K562 (cell line): Measurements from ENCODE around the gene MAN2A1. TPM values are rescaled to one million over a fixed set of nuclear protein-coding genes. Genes with fewer than 3 reads are reported as not detected.

ENCODE experiments used
- ATAC-seq: fragments of 200-7000 bp; cut with Tn5 transposase; 3 replicates; pipeline ENCODE4 v1.9.1; 2020; ENCODE audit warnings: moderate library complexity
- BruUV-seq: library from RNA; stranded (reverse); fragments of 400-500 nt; replicated peaks from 2 replicates; lab custom pipeline; 2021; lab: Mats Ljungman, UMichigan
- CTCF ChIA-PET: fragments of 300-600 bp; formaldehyde crosslinking; extraction: SDS; loops from one replicate; lab custom pipeline; 2021; ENCODE audit warnings: low intra/inter-chr PET ratio; lab: Yijun Ruan, JAX
- POLR2A ChIA-PET: fragments of 300-600, 350-650 bp; sonication (Branson Sonifier 250); formaldehyde crosslinking; extraction: SDS; loops from one replicate; lab custom pipeline; 2021; ENCODE audit warnings: antibody characterized with exemption, inconsistent platforms; lab: Yijun Ruan, JAX
- DNase-seq, 4 experiments: peaks; one replicate each; pipeline versions ENCODE4 v3.0.0 to v3.0.0-alpha.2; 2011 to 2018; ENCODE audit warnings: low spot score in 3 of 4, mixed read lengths in 3 of 4; ENCODE audit errors: extremely low read depth in 1 of 4
- FAIRE-seq: peaks from 2 replicates; lab custom pipeline; 2011; peaks lifted over from hg19 to GRCh38; lab: Jason Lieb, UNC
- H2AFZ ChIP-seq: 2 replicates; pipeline ENCODE4 v1.6.0; 2011; ENCODE audit warnings: low read depth, low read length, control low read depth, inconsistent platforms
- H3K27ac ChIP-seq: fragments of 200-600 bp; 3 replicates; pipeline ENCODE4 v1.8.0; 2011; ENCODE audit warnings: low read depth, mild to moderate bottlenecking, control low read depth, inconsistent platforms, low read length, moderate library complexity, mixed read lengths; ENCODE audit errors: extremely low read depth
- H3K27me3 ChIP-seq, 2 experiments: fragments of 300-600 bp in 1 of 2; 2 replicates in 1 of 2; 3 replicates in 1 of 2; pipeline versions ENCODE4 v1.6.0 to v1.8.0; 2011; ENCODE audit warnings: inconsistent platforms in 2 of 2, low read length in 2 of 2, mild to moderate bottlenecking in 1 of 2, mixed read lengths in 1 of 2, moderate library complexity in 1 of 2; ENCODE audit not compliant: control insufficient read depth in 2 of 2, insufficient read depth in 2 of 2
- H3K36me3 ChIP-seq: fragments of 300-600 bp; 3 replicates; pipeline ENCODE4 v1.8.0; 2011; ENCODE audit warnings: mild to moderate bottlenecking, low read length, inconsistent platforms; ENCODE audit not compliant: control insufficient read depth, insufficient read depth
- H3K4me1 ChIP-seq, 2 experiments: fragments of 200-600 bp in 1 of 2; replicated peaks in 1 of 2; 2 replicates in 1 of 2; 3 replicates in 1 of 2; pipeline versions ENCODE4 v1.5.1 to v1.8.0; 2011; ENCODE audit warnings: inconsistent platforms in 2 of 2, low read length in 2 of 2, mild to moderate bottlenecking in 1 of 2, mixed read lengths in 1 of 2, moderate library complexity in 1 of 2; ENCODE audit not compliant: control insufficient read depth in 2 of 2, insufficient read depth in 2 of 2
- H3K4me2 ChIP-seq: 2 replicates; pipeline ENCODE4 v1.6.1; 2011; ENCODE audit warnings: low read length, control low read depth, inconsistent platforms, mixed read lengths; ENCODE audit not compliant: insufficient read depth
- H3K4me3 ChIP-seq: fragments of 200-600 bp; sonication (generic), shearing (Covaris generic); 2 replicates; pipeline ENCODE4 v1.5.1; 2016; ENCODE audit warnings: control low read depth, inconsistent platforms
- H3K79me2 ChIP-seq: fragments of 200-600 bp; 3 replicates; pipeline ENCODE4 v1.8.0; 2011; ENCODE audit warnings: low read length, inconsistent platforms; ENCODE audit not compliant: control insufficient read depth, insufficient read depth
- H3K9ac ChIP-seq, 2 experiments: 2 replicates each; pipeline versions ENCODE4 v1.6.0 to v1.6.1; 2011; ENCODE audit warnings: low read depth in 2 of 2, low read length in 2 of 2, control low read depth in 1 of 2, inconsistent platforms in 1 of 2, mild to moderate bottlenecking in 1 of 2, mixed read lengths in 1 of 2; ENCODE audit not compliant: insufficient read depth in 1 of 2
- H3K9me1 ChIP-seq: one replicate; pipeline ENCODE4 v1.6.0; 2011; ENCODE audit warnings: inconsistent platforms, mild to moderate bottlenecking, low read length, moderate library complexity; ENCODE audit not compliant: control insufficient read depth, insufficient read depth
- H3K9me3 ChIP-seq: replicated peaks from 2 replicates; pipeline ENCODE4 v1.5.1; 2011; ENCODE audit warnings: low read depth, low read length, inconsistent platforms; ENCODE audit not compliant: control insufficient read depth, insufficient read depth
- H4K20me1 ChIP-seq: replicated peaks from 2 replicates; pipeline ENCODE4 v1.6.1; 2011; ENCODE audit warnings: low read length, inconsistent platforms, mixed read lengths; ENCODE audit not compliant: control insufficient read depth, insufficient read depth
- BACH1 ChIP-seq: fragments of 200-800 bp; sonication (Bioruptor generic); IDR thresholded peaks from 2 replicates; pipeline ENCODE4 v1.6.1; 2016; ENCODE audit warnings: missing genetic modification characterization, missing compliant biosample characterization
- HDAC3 ChIP-seq: fragments of 450-650 bp; IDR thresholded peaks from 2 replicates; pipeline ENCODE4 v1.6.1; 2018; ENCODE audit warnings: borderline replicate concordance, mild to moderate bottlenecking, moderate library complexity; ENCODE audit not compliant: partially characterized antibody
- MAFK ChIP-seq: IDR thresholded peaks from 2 replicates; pipeline ENCODE4 v1.6.1; 2011; ENCODE audit warnings: low read length, improper control_type of control experiment
- ZNF224 ChIP-seq: sonication (generic); formaldehyde crosslinking; IDR thresholded peaks from 2 replicates; pipeline ENCODE4 v1.8.0; 2022; ENCODE audit warnings: mild to moderate bottlenecking, missing genetic modification reagents
- ZNF263 ChIP-seq: sonication (generic); formaldehyde crosslinking; IDR thresholded peaks from 2 replicates; pipeline ENCODE4 v1.8.0; 2022; ENCODE audit warnings: mild to moderate bottlenecking, missing genetic modification reagents, borderline replicate concordance
- in situ Hi-C: fragments of 300-500 bp; cut with MboI; formaldehyde crosslinking; loops from 4 replicates; pipeline ENCODE4 v1.15.0; 2018; ENCODE audit warnings: inconsistent platforms, mixed read lengths
- intact Hi-C: fragments of 100-400 bp; cut with micrococcal nuclease; formaldehyde crosslinking; loops from 2 replicates; pipeline ENCODE4 v1.14.2; 2022
- polyA plus RNA-seq, 8 experiments: library from polyadenylated mRNA; depleted of rRNA in 4 of 8; stranded (reverse) in 5 of 8; unstranded in 3 of 8; fragments of >200 nt; fragmentation: Nextera tagmentation in 2 of 8; fragmentation: Illumina TruSeq in 1 of 8; extraction: Ambion mirVana in 2 of 8; extraction: Trizol in 1 of 8; gene quantifications; 2 replicates each; pipeline versions ENCODE4 v1.2.1 to v1.2.3, GENCODE V29; 2011 to 2014; ENCODE audit warnings: inconsistent platforms in 1 of 8, missing spikeins in 1 of 8
- total RNA-seq, 7 experiments: library from RNA; depleted of rRNA in 6 of 7; stranded (reverse); fragments of >200 nt in 6 of 7; fragmentation: Illumina TruSeq in 2 of 7; extraction: Trizol in 2 of 7; gene quantifications; 2 replicates each; pipeline versions ENCODE4 v1.2.1 to v1.2.3, GENCODE V29; 2011 to 2021; ENCODE audit warnings: low replicate concordance in 1 of 7
- TF ChIP-seq, protein P1 (sequence below): sonication (generic); formaldehyde crosslinking; IDR thresholded peaks from 2 replicates; pipeline ENCODE4 v1.8.1; 2023; ENCODE audit warnings: missing genetic modification reagents, mild to moderate bottlenecking, borderline replicate concordance

MAN2A1 gene
- total and polyA plus RNA-seq, 9 of the 15 experiments (the other 6 are each of a cell fraction or from before 2014, with no cell fraction given) = 5.2 to 32.0 (median 19.8) TPM

DNA sequence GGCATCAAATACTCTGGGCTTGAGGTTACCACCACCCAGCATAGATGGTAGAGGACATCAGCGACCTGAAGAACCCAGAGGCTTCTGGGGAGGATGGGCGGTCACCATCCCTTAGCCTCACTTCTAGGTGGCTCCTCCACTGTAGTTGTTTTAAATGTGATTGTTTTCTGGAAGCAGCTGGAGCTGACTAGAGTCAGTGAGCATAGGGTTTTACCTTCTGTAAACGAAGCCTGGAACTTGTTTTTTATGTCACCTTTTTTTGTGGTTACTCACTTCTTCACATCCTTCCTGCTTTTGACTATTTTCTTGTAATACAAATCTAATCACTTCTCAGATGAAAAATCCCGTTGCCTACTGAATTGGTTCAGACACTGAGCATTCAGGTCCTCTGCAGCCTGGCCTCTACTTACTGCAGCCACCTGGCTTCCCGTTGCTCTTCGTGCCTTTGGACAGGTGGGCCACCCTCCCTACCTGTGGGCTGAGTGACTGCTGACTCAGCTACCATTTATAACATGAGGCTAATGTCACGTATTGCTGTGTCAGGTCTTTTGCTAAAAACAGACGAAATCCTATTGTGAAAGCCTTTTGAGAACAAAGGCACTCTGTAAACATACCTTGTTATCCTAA lies 167.8 kb downstream of the MAN2A1 start (continued):
- TF ChIP-seq, protein P1, sequence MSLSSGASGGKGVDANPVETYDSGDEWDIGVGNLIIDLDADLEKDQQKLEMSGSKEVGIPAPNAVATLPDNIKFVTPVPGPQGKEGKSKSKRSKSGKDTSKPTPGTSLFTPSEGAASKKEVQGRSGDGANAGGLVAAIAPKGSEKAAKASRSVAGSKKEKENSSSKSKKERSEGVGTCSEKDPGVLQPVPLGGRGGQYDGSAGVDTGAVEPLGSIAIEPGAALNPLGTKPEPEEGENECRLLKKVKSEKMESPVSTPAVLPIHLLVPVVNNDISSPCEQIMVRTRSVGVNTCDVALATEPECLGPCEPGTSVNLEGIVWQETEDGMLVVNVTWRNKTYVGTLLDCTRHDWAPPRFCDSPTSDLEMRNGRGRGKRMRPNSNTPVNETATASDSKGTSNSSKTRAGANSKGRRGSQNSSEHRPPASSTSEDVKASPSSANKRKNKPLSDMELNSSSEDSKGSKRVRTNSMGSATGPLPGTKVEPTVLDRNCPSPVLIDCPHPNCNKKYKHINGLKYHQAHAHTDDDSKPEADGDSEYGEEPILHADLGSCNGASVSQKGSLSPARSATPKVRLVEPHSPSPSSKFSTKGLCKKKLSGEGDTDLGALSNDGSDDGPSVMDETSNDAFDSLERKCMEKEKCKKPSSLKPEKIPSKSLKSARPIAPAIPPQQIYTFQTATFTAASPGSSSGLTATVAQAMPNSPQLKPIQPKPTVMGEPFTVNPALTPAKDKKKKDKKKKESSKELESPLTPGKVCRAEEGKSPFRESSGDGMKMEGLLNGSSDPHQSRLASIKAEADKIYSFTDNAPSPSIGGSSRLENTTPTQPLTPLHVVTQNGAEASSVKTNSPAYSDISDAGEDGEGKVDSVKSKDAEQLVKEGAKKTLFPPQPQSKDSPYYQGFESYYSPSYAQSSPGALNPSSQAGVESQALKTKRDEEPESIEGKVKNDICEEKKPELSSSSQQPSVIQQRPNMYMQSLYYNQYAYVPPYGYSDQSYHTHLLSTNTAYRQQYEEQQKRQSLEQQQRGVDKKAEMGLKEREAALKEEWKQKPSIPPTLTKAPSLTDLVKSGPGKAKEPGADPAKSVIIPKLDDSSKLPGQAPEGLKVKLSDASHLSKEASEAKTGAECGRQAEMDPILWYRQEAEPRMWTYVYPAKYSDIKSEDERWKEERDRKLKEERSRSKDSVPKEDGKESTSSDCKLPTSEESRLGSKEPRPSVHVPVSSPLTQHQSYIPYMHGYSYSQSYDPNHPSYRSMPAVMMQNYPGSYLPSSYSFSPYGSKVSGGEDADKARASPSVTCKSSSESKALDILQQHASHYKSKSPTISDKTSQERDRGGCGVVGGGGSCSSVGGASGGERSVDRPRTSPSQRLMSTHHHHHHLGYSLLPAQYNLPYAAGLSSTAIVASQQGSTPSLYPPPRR (CRISPR knock-in tag) = no peak
- no peak for TF ChIP-seq ZNF224 (CRISPR knock-in tag)
- TF ChIP-seq BACH1 (tag) = no peak
- TF ChIP-seq MAFK = peak; percentile 19; the same call in 1 of the 2 replicates

DNA sequence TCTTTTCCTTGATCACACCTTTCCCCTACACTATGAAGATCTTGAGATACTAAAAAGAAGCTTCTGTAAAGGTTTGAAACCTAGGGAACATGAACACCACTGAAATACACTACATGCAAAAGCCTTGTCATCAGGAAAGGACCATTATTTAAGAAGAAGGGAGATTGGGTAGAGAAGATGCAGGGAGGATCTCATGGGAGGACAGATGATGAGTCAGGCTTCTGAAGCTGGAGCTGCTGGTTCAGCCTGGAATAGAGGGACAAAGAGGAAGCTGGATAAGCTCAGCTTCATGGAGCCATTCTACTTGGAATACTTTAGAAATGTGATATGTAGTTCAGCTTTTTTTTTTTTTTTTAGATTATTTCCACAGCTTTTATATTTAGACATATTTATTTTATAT lies 169.8 kb downstream of the MAN2A1 start:
- in situ Hi-C loops = no loop called here
- Histone ChIP-seq H3K27ac (no peak overlapping the region), H3K9me3 (no peaks in the 10 kb centered on the region), H4K20me1 (no peaks in the 10 kb centered on the region), H2AFZ (no peak overlapping the region), H3K4me3 (no peak overlapping the region), H3K9ac (no peak overlapping the region), H3K4me1 (no peaks in the 10 kb centered on the region), H3K79me2 (no peaks in the 10 kb centered on the region), H3K27me3 (no peaks in the 10 kb centered on the region), H3K4me2 (no peak overlapping the region), H3K9me1 (no peaks in the 10 kb centered on the region), H3K36me3 (peaks cover 63% of the 10 kb centered on the region)
- no peak for ATAC-seq
- DNase-seq = no peak
- TF ChIP-seq ZNF263 (CRISPR knock-in tag) = peak; percentile 82; the same call in 1 of the 2 replicates
- TF ChIP-seq HDAC3 = no peak
- ChIA-PET POLR2A (interaction anchor here (1.1 to 1.7 kb wide), 3 partner anchors 8 to 21 kb away, joined by 3 to 4 read pairs (median 4); no protein-coding TSS in a partner anchor), CTCF (no interaction called here)
- intact Hi-C loops = no loop called here
- no peak for FAIRE-seq
- no TSS peak for BruUV-seq
